MM.1S (cell line): ENCODE measurements around the gene FBLN1.

Experiments used
- DNase-seq: peaks from one replicate; pipeline ENCODE4 v3.0.0-alpha.2; 2015
- H2AFZ ChIP-seq: fragments of 300-600 bp; sonication (generic); 2 replicates; pipeline ENCODE4 v1.6.0; 2016; ENCODE audit warnings: antibody characterized with exemption, low read length
- H3F3A ChIP-seq: fragments of 300-600 bp; sonication (generic); 2 replicates; pipeline ENCODE4 v1.6.1; 2016; ENCODE audit warnings: mild to moderate bottlenecking, antibody characterized with exemption, low read length, moderate library complexity, mixed read lengths; ENCODE audit not compliant: insufficient read depth
- H3K27ac ChIP-seq: fragments of 300-600 bp; sonication (generic); 2 replicates; pipeline ENCODE4 v1.5.1; 2016; ENCODE audit warnings: mild to moderate bottlenecking, low read length
- H3K27me3 ChIP-seq: fragments of 300-600 bp; sonication (generic); replicated peaks from 2 replicates; pipeline ENCODE4 v1.6.0; 2016; ENCODE audit warnings: low read length; ENCODE audit not compliant: insufficient read depth
- H3K36me3 ChIP-seq: fragments of 300-600 bp; sonication (generic); replicated peaks from 2 replicates; pipeline ENCODE4 v1.6.1; 2016; ENCODE audit warnings: mild to moderate bottlenecking, low read length, mixed read lengths; ENCODE audit not compliant: insufficient read depth
- H3K4me1 ChIP-seq: fragments of 300-600 bp; sonication (generic); 2 replicates; pipeline ENCODE4 v1.6.1; 2016; ENCODE audit warnings: low read length, mixed read lengths
- H3K4me2 ChIP-seq: fragments of 300-600 bp; sonication (generic); 2 replicates; pipeline ENCODE4 v1.6.0; 2016; ENCODE audit warnings: low read depth, low read length
- H3K4me3 ChIP-seq: fragments of 300-600 bp; sonication (generic); 2 replicates; pipeline ENCODE4 v1.5.1; 2016; ENCODE audit warnings: low read length, mixed read lengths
- H3K79me2 ChIP-seq: fragments of 300-600 bp; sonication (generic); 2 replicates; pipeline ENCODE4 v1.6.1; 2016; ENCODE audit warnings: mixed run types, low read length, mixed read lengths
- H3K9ac ChIP-seq: fragments of 300-600 bp; sonication (generic); 2 replicates; pipeline ENCODE4 v1.6.1; 2016; ENCODE audit warnings: low read length, mixed read lengths
- H3K9me2 ChIP-seq: fragments of 300-600 bp; sonication (generic); replicated peaks from 2 replicates; pipeline ENCODE4 v1.6.1; 2016; ENCODE audit warnings: mild to moderate bottlenecking, low read length, mixed read lengths; ENCODE audit not compliant: insufficient read depth
- H3K9me3 ChIP-seq: fragments of 300-600 bp; sonication (generic); replicated peaks from 2 replicates; pipeline ENCODE4 v1.6.1; 2016; ENCODE audit warnings: mild to moderate bottlenecking, low read length, mixed read lengths; ENCODE audit not compliant: insufficient read depth
- H4K20me1 ChIP-seq: fragments of 300-600 bp; sonication (generic); 2 replicates; pipeline ENCODE4 v1.6.1; 2016; ENCODE audit warnings: mild to moderate bottlenecking, low read length, moderate library complexity, mixed read lengths; ENCODE audit not compliant: insufficient read depth
- EZH2 ChIP-seq: fragments of 300-600 bp; sonication (generic); optimal IDR thresholded peaks from 2 replicates; pipeline ENCODE3; 2017; ENCODE audit warnings: low read depth, mild to moderate bottlenecking, antibody characterized with exemption, low read length, mixed read lengths
- EZH2phosphoT487 ChIP-seq: fragments of 300-600 bp; sonication (generic); IDR thresholded peaks from 2 replicates; pipeline ENCODE4 v1.6.1; 2018; ENCODE audit warnings: antibody characterized with exemption, low read length
- TF ChIP-seq, protein P1 (sequence below): fragments of 300-600 bp; sonication (generic); IDR thresholded peaks from 2 replicates; pipeline ENCODE4 v1.5.1; 2016; ENCODE audit warnings: antibody characterized with exemption, low read length, mixed read lengths

The FBLN1 gene

DNA sequence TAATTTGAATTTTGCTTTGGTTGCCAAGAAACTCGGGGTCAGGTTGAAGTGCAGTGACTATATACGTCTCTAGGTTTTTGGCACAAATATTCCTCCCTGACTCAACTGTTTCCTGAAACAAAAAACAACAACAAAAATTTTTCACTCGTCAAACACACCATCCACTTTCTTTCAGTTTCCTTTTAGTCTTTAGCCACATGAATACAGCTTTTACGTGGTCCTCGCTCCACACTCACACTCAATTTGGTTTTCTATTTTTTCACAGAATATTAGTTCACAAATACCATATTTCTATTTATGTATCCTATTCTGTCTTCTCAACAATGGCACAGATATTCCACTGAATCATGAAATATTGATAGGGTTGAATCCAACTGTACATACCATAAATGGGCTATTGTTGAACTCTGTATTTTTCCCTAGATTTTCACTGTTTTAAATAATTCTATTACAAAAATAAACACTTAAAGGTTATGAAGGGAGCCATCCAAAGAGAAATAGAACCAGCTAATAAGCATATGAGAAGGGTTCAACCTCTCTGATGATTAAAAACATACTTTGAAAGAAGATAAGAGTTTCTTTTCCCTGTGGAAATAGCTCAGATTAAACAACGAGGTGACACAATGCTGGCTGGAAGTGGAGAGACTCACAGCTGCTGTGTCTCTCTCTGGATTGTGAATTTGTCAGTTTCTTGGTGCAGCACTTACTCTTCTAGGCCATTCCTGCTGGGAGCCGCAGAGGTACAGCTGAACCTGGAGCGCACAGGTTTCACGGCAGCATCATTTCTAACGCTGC lies 5.1 kb upstream of the FBLN1 start:
- H3F3A ChIP-seq = no peaks in the 10 kb centered on the region
- no peak for DNase-seq
- H3K27me3 ChIP-seq = peaks cover 89% of the 10 kb centered on the region
- no peak overlapping the region; the same call in 1 of the 2 replicates for H2AFZ ChIP-seq
- TF ChIP-seq EZH2phosphoT487 (no peak), EZH2 (no peak)
- TF ChIP-seq, protein P1, sequence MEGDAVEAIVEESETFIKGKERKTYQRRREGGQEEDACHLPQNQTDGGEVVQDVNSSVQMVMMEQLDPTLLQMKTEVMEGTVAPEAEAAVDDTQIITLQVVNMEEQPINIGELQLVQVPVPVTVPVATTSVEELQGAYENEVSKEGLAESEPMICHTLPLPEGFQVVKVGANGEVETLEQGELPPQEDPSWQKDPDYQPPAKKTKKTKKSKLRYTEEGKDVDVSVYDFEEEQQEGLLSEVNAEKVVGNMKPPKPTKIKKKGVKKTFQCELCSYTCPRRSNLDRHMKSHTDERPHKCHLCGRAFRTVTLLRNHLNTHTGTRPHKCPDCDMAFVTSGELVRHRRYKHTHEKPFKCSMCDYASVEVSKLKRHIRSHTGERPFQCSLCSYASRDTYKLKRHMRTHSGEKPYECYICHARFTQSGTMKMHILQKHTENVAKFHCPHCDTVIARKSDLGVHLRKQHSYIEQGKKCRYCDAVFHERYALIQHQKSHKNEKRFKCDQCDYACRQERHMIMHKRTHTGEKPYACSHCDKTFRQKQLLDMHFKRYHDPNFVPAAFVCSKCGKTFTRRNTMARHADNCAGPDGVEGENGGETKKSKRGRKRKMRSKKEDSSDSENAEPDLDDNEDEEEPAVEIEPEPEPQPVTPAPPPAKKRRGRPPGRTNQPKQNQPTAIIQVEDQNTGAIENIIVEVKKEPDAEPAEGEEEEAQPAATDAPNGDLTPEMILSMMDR = no peak
- no peaks in the 10 kb centered on the region for H3K36me3 ChIP-seq
- no peaks in the 10 kb centered on the region for H3K79me2 ChIP-seq
- H3K4me3 ChIP-seq = 0 out of 2 replicates have a peak overlapping the region, but pooled peaks have one; percentile 1
- no peaks in the 10 kb centered on the region for H3K4me1 ChIP-seq
- no peak overlapping the region for H3K27ac ChIP-seq
- no peaks in the 10 kb centered on the region for H3K9me2 ChIP-seq
- H3K4me2 ChIP-seq = peak overlapping the region; percentile 16; the same call in 1 of the 2 replicates
- H3K9me3 ChIP-seq = no peaks in the 10 kb centered on the region
- no peaks in the 10 kb centered on the region for H4K20me1 ChIP-seq
- H3K9ac ChIP-seq = no peak overlapping the region

DNA sequence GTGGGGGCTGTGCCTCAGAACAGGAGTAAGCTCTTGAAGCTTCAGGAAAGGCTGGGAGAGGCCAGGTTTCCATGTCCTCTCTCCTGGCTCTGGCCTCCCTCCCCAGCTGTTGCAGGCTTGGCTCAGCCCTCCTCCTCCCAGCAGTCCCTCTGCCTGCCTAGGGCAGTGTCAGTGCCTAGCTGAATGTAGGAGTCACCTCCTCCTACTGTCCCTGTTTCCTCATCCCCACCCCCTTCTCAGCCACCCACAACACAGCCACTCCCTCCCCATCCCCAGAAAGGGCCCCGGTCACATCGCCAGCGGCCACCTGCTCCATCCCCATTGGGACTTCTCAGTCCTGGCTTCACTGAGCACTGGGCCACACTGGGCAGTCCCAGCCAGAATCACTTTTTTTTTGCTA lies 2.9 kb upstream of the FBLN1 start:
- DNase-seq = no peak
- H3K79me2 ChIP-seq = no peaks in the 10 kb centered on the region
- no peaks in the 10 kb centered on the region for H3K9me2 ChIP-seq
- H3K27ac ChIP-seq = no peak overlapping the region
- no peak overlapping the region for H3K4me3 ChIP-seq
- H3K4me1 ChIP-seq = no peaks in the 10 kb centered on the region
- no peak overlapping the region for H3K4me2 ChIP-seq
- no peak overlapping the region for H2AFZ ChIP-seq
- H3K27me3 ChIP-seq = peaks cover 86% of the 10 kb centered on the region
- no peaks in the 10 kb centered on the region for H3K36me3 ChIP-seq
- TF ChIP-seq EZH2 = no peak
- TF ChIP-seq EZH2phosphoT487 = no peak
- TF ChIP-seq, protein P1 = no peak
- no peaks in the 10 kb centered on the region for H3F3A ChIP-seq
- no peaks in the 10 kb centered on the region for H3K9me3 ChIP-seq
- H4K20me1 ChIP-seq = no peaks in the 10 kb centered on the region
- H3K9ac ChIP-seq = no peak overlapping the region

DNA sequence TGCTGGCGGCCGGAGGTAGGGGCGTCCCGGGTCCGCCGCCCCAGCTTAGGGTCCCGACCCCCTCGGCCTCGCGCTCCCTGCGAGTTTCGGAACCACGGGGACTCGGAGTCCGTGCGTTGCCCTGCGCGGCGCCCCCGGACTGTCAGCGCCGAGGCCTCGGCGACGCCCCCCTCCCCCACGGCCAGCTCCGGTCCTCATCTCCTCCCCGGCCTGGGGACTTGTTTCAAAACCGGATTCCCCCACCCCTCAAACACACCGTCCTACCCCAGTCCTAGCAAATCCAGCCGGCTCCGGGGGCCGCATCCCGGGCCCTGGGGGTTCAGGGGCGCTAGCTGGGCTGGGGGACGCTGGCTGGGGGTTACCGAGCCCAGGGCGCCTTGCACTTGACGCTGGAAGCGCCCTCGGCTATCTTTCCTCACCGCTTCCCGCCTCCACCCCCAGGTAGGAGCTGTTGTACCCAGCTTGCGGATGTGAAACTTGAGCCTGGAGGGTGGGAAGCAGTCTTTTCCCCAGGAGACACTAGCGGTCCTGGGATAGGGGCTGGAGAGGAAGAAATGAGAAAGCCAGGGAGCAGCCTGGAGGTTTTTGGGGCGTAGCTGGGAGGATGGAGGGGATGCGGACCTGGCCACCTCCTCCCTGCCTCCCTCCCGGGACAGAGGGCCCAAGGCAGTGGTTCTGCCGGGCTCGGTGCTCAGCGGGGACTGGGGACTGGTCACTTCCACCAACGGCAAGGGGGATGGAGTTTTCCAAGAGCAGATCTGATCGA lies 550 bp downstream of the FBLN1 start:
- TF ChIP-seq EZH2 = no peak
- no peak for TF ChIP-seq EZH2phosphoT487
- TF ChIP-seq, protein P1 = no peak
- no peaks in the 10 kb centered on the region for H3K79me2 ChIP-seq
- H3K27me3 ChIP-seq = peaks cover 91% of the 10 kb centered on the region
- no peaks in the 10 kb centered on the region for H3K36me3 ChIP-seq
- no peaks in the 10 kb centered on the region for H3F3A ChIP-seq
- no peak overlapping the region for H3K4me2 ChIP-seq
- no peak overlapping the region for H3K4me3 ChIP-seq
- no peaks in the 10 kb centered on the region for H4K20me1 ChIP-seq
- H3K9me3 ChIP-seq = no peaks in the 10 kb centered on the region
- no peaks in the 10 kb centered on the region for H3K9me2 ChIP-seq
- no peaks in the 10 kb centered on the region for H3K4me1 ChIP-seq
- no peak overlapping the region for H3K27ac ChIP-seq
- DNase-seq = no peak
- no peak overlapping the region for H2AFZ ChIP-seq
- no peak overlapping the region for H3K9ac ChIP-seq
